H1 (cell line): Measurements from ENCODE around the gene NTPCR. TPM values are rescaled to one million over a fixed set of nuclear protein-coding genes. Genes with fewer than 3 reads are reported as not detected.

Experiments
- CTCF ChIA-PET: fragments of 300-600 bp; sonication (Branson Sonifier 250); formaldehyde crosslinking; loops from one replicate; lab custom pipeline; 2021; ENCODE audit not compliant: partially characterized antibody; lab: Charles Lee
- POLR2A ChIA-PET: fragments of 300-600 bp; sonication (Branson Sonifier 250); formaldehyde crosslinking; loops from one replicate; lab custom pipeline; 2021; ENCODE audit warnings: inconsistent platforms; ENCODE audit not compliant: partially characterized antibody; lab: Charles Lee
- DNase-seq, 2 experiments: peaks; one replicate each; pipeline versions ENCODE4 v3.0.0 to v3.0.0-alpha.2; 2010 to 2022; ENCODE audit warnings: low spot score in 2 of 2, low read depth in 1 of 2, mixed read lengths in 1 of 2
- FAIRE-seq: peaks from 2 replicates; lab custom pipeline; 2011; peaks lifted over from hg19 to GRCh38; lab: Jason Lieb, UNC
- H2AFZ ChIP-seq: 2 replicates; pipeline ENCODE4 v1.8.1; 2012; ENCODE audit warnings: low read length, inconsistent platforms
- H2AK5ac ChIP-seq: 2 replicates; pipeline ENCODE4 v1.6.1; 2013; ENCODE audit warnings: low read depth, low read length
- H2BK120ac ChIP-seq: replicated peaks from 2 replicates; pipeline ENCODE3; 2013; ENCODE audit warnings: low read depth, low read length, inconsistent platforms
- H2BK12ac ChIP-seq: 2 replicates; pipeline ENCODE4 v1.6.1; 2013; ENCODE audit warnings: low read depth, low read length
- H2BK15ac ChIP-seq: 2 replicates; pipeline ENCODE4 v1.6.1; 2013; ENCODE audit warnings: low read length
- H2BK20ac ChIP-seq: 2 replicates; pipeline ENCODE4 v1.6.1; 2013; ENCODE audit warnings: low read length
- H2BK5ac ChIP-seq: 2 replicates; pipeline ENCODE4 v1.6.1; 2013; ENCODE audit warnings: low read depth, low read length
- H3K14ac ChIP-seq: 2 replicates; pipeline ENCODE4 v1.6.1; 2013; ENCODE audit warnings: inconsistent platforms; ENCODE audit not compliant: insufficient read length
- H3K18ac ChIP-seq: 2 replicates; pipeline ENCODE4 v1.6.1; 2013; ENCODE audit warnings: low read length; ENCODE audit errors: extremely low read depth
- H3K23ac ChIP-seq: 2 replicates; pipeline ENCODE4 v1.6.1; 2013; ENCODE audit warnings: inconsistent platforms; ENCODE audit not compliant: insufficient read length
- H3K23me2 ChIP-seq: 2 replicates; pipeline ENCODE4 v1.6.1; 2013; ENCODE audit warnings: low read depth, low read length
- H3K27ac ChIP-seq: 2 replicates; pipeline ENCODE4 v1.6.1; 2011; ENCODE audit warnings: low read depth, low read length, inconsistent platforms
- H3K27me3 ChIP-seq, 4 experiments: replicated peaks in 1 of 4; 1 replicate in 1 of 4; 2 replicates in 3 of 4; pipeline versions ENCODE4 v1.6.1 to v1.8.1; 2011 to 2013; ENCODE audit warnings: low read length in 3 of 4, mild to moderate bottlenecking in 3 of 4, inconsistent platforms in 2 of 4, mixed read lengths in 2 of 4, moderate library complexity in 1 of 4; ENCODE audit not compliant: control insufficient read depth in 3 of 4, insufficient read depth in 3 of 4; ENCODE audit errors: extremely low read depth in 1 of 4
- H3K36me3 ChIP-seq, 4 experiments: 2 replicates each; pipeline versions ENCODE4 v1.6.1 to v1.8.1; 2011 to 2013; ENCODE audit warnings: mild to moderate bottlenecking in 4 of 4, low read length in 3 of 4, moderate library complexity in 2 of 4, control low read depth in 1 of 4, inconsistent platforms in 1 of 4; ENCODE audit not compliant: insufficient read depth in 4 of 4, control insufficient read depth in 2 of 4
- H3K4ac ChIP-seq: replicated peaks from 2 replicates; pipeline ENCODE3; 2013; ENCODE audit warnings: low read length, low read depth, mixed read lengths, inconsistent platforms; ENCODE audit not compliant: insufficient read length
- H3K4me1 ChIP-seq, 4 experiments: replicated peaks in 1 of 4; 1 replicate in 1 of 4; 2 replicates in 3 of 4; pipeline versions ENCODE4 v1.6.1 to v1.8.1; 2011 to 2013; ENCODE audit warnings: low read length in 3 of 4, inconsistent platforms in 2 of 4, mixed read lengths in 1 of 4; ENCODE audit not compliant: insufficient read depth in 4 of 4, control insufficient read depth in 3 of 4
- H3K4me2 ChIP-seq, 2 experiments: 2 replicates each; pipeline versions ENCODE4 v1.6.1 to v1.8.1; 2011 to 2013; ENCODE audit warnings: low read depth in 2 of 2, low read length in 2 of 2, control low read depth in 1 of 2, inconsistent platforms in 1 of 2, mild to moderate bottlenecking in 1 of 2; ENCODE audit not compliant: insufficient read depth in 1 of 2
- H3K4me3 ChIP-seq, 4 experiments: fragments of 200-600, 300-600 bp in 1 of 4; sonication (generic), shearing (Covaris generic), sonication (Bioruptor Twin) in 1 of 4; 2 replicates each; pipeline versions ENCODE4 v1.5.1 to v1.8.1; 2011 to 2016; ENCODE audit warnings: low read length in 4 of 4, low read depth in 3 of 4, control low read depth in 2 of 4, inconsistent platforms in 2 of 4, mild to moderate bottlenecking in 2 of 4, mixed read lengths in 1 of 4, moderate library complexity in 1 of 4; ENCODE audit not compliant: insufficient read depth in 2 of 4; ENCODE audit errors: extremely low read depth in 1 of 4
- H3K56ac ChIP-seq: replicated peaks from 2 replicates; pipeline ENCODE3; 2013; ENCODE audit warnings: low read depth, mild to moderate bottlenecking, mixed read lengths, low read length, inconsistent platforms; ENCODE audit not compliant: insufficient read length
- H3K79me1 ChIP-seq: 2 replicates; pipeline ENCODE4 v1.6.1; 2013; ENCODE audit warnings: low read depth, low read length, control low read depth
- H3K79me2 ChIP-seq, 2 experiments: 2 replicates each; pipeline versions ENCODE4 v1.6.1 to v1.8.1; 2012 to 2013; ENCODE audit warnings: low read length in 2 of 2, mild to moderate bottlenecking in 2 of 2, inconsistent platforms in 1 of 2; ENCODE audit not compliant: insufficient read depth in 2 of 2, control insufficient read depth in 1 of 2
- H3K9ac ChIP-seq, 4 experiments: replicated peaks in 1 of 4; 1 replicate in 1 of 4; 2 replicates in 3 of 4; pipeline versions ENCODE4 v1.6.1 to v1.8.1; 2011 to 2013; ENCODE audit warnings: low read depth in 3 of 4, low read length in 3 of 4, control low read depth in 2 of 4, mild to moderate bottlenecking in 2 of 4, moderate library complexity in 2 of 4, inconsistent platforms in 1 of 4; ENCODE audit errors: extremely low read depth in 1 of 4
- H3K9me3 ChIP-seq, 2 experiments: 2 replicates each; pipeline versions ENCODE4 v1.6.1 to v1.8.1; 2012 to 2013; ENCODE audit warnings: mild to moderate bottlenecking in 2 of 2, moderate library complexity in 2 of 2, control low read depth in 1 of 2, inconsistent platforms in 1 of 2, low read depth in 1 of 2, low read length in 1 of 2, mixed read lengths in 1 of 2; ENCODE audit not compliant: insufficient read depth in 2 of 2
- H4K20me1 ChIP-seq, 2 experiments: replicated peaks in 1 of 2; 2 replicates each; pipeline versions ENCODE3 to v1.8.1; 2011 to 2013; ENCODE audit warnings: inconsistent platforms in 2 of 2, low read length in 2 of 2, mild to moderate bottlenecking in 1 of 2; ENCODE audit not compliant: insufficient read depth in 2 of 2, control insufficient read depth in 1 of 2
- H4K5ac ChIP-seq: 2 replicates; pipeline ENCODE4 v1.6.1; 2013; ENCODE audit warnings: low read length, low read depth, mixed read lengths, inconsistent platforms; ENCODE audit not compliant: insufficient read length
- H4K8ac ChIP-seq: 2 replicates; pipeline ENCODE4 v1.8.0; 2013; ENCODE audit warnings: mild to moderate bottlenecking, moderate library complexity, low read length, inconsistent platforms; ENCODE audit not compliant: insufficient read depth; ENCODE audit errors: extremely low read depth
- H4K91ac ChIP-seq: replicated peaks from 2 replicates; pipeline ENCODE3; 2013; ENCODE audit warnings: low read length, mixed read lengths, inconsistent platforms; ENCODE audit not compliant: insufficient read length
- ATF3 ChIP-seq: IDR thresholded peaks from 2 replicates; pipeline ENCODE4 v1.6.1; 2011; ENCODE audit warnings: low read depth, mild to moderate bottlenecking, low read length; ENCODE audit not compliant: insufficient read depth
- CBX5 ChIP-seq: fragments of 300-800, 300-1000 bp; sonication (generic); IDR thresholded peaks from 2 replicates; pipeline ENCODE4 v1.7.1; 2016; ENCODE audit warnings: antibody characterized with exemption, low read length, low read depth
- GTF2F1 ChIP-seq: IDR thresholded peaks from 2 replicates; pipeline ENCODE4 v1.6.1; 2012; ENCODE audit warnings: low read depth, low read length, improper control_type of control experiment, borderline replicate concordance
- JUN ChIP-seq: IDR thresholded peaks from 2 replicates; pipeline ENCODE4 v1.6.1; 2011; ENCODE audit warnings: low read depth, mild to moderate bottlenecking, improper control_type of control experiment, low read length
- POLR2AphosphoS5 ChIP-seq: IDR thresholded peaks from 2 replicates; pipeline ENCODE4 v1.6.1; 2011; ENCODE audit warnings: low read depth, low read length
- SUZ12 ChIP-seq: fragments of 200-600 bp; sonication (generic); IDR thresholded peaks from 2 replicates; pipeline ENCODE4 v1.6.1; 2012; ENCODE audit warnings: mild to moderate bottlenecking, inconsistent platforms, low read length, moderate library complexity, mixed read lengths
- TAF7 ChIP-seq: optimal IDR thresholded peaks from 2 replicates; pipeline ENCODE3; 2011; ENCODE audit warnings: low read depth, mild to moderate bottlenecking, inconsistent platforms, low read length, moderate library complexity, borderline replicate concordance
- TBP ChIP-seq: IDR thresholded peaks from 2 replicates; pipeline ENCODE4 v1.6.1; 2011; ENCODE audit warnings: low read depth, low read length, improper control_type of control experiment
- WGBS, 2 experiments: shearing (Covaris generic) in 1 of 2; methylation state at CpG; one replicate each; pipeline versions ENCODE4 v1.1.6 to v1.1.7; 2013 to 2015; ENCODE audit warnings: low lambda C conversion rate in 2 of 2, mixed read lengths in 2 of 2, inconsistent platforms in 1 of 2, low coverage in 1 of 2, missing lambda C conversion rate in 1 of 2; ENCODE audit not compliant: insufficient replicate concordance in 2 of 2, insufficient coverage in 1 of 2, insufficient read length in 1 of 2; ENCODE audit errors: extremely low coverage in 1 of 2, missing lambda C conversion rate in 1 of 2; 5-methylcytosine and 5-hydroxymethylcytosine counted together
- polyA plus RNA-seq, 7 experiments: library from polyadenylated mRNA; depleted of rRNA in 3 of 7; stranded (reverse) in 5 of 7; unstranded in 2 of 7; fragments of >200 nt in 5 of 7; fragments of 200-250 nt in 2 of 7; gene quantifications; 1 replicate in 5 of 7; 2 replicates in 1 of 7; 4 replicates in 1 of 7; pipeline versions ENCODE4 v1.2.1 to v1.2.3, GENCODE V29; 2011 to 2013; ENCODE audit warnings: missing spikeins in 2 of 7, mixed read lengths in 2 of 7
- total RNA-seq: library from RNA; stranded (reverse); fragmentation: NEBNext Ultra II Directional; extraction: Animal tissue kit (Norgen Biotek cat#: 25700); gene quantifications from 2 replicates; pipeline ENCODE4 v1.2.1, GENCODE V29; 2021

NTPCR gene
- total and polyA plus RNA-seq, 2 of the 8 experiments (the other 6 are each of a cell fraction or from before 2014, with no cell fraction given): 22.6 to 73.1 TPM

- no peak overlapping the region for H3K56ac ChIP-seq
- TF ChIP-seq TAF7 (no peak), GTF2F1 (no peak), TBP (no peak), CBX5 (no peak), SUZ12 (no peak), POLR2AphosphoS5 (no peak), ATF3 (no peak), JUN (no peak)
- TF ChIP-seq, all 59 proteins: peak for 0
- peaks cover 6 to 9% of the 10 kb centered on the region in 2 experiments for H4K20me1 ChIP-seq
- no peak overlapping the region for H3K9ac ChIP-seq
- DNase-seq (no peak), FAIRE-seq (no peak)
- H3K79me2 ChIP-seq: peaks cover 0 to 15% of the 10 kb centered on the region in 2 experiments; a peak in 1 of 4 replicates
- 70% methylated on average over 3 of the region's 3 CpGs; no CpG with 5 or more reads in 1 of the 2 experiments for WGBS, 2 experiments
- H2BK12ac ChIP-seq: no peak overlapping the region
- no peak overlapping the region for H2BK15ac ChIP-seq
- no peak overlapping the region for H3K4ac ChIP-seq
- H3K23me2 ChIP-seq: no peaks in the 10 kb centered on the region
- no peak overlapping the region for H4K5ac ChIP-seq
- no peak overlapping the region for H3K14ac ChIP-seq
- H3K27ac ChIP-seq: no peak overlapping the region
- no peak overlapping the region for H4K91ac ChIP-seq
- no peak overlapping the region for H3K4me3 ChIP-seq
- no peak overlapping the region for H2BK20ac ChIP-seq
- H2AK5ac ChIP-seq: no peak overlapping the region
- no peak overlapping the region for H2AFZ ChIP-seq
- no peak overlapping the region for H3K18ac ChIP-seq
- peaks cover 13 to 40% (median 30%) of the 10 kb centered on the region in 4 experiments; a peak in 7 of 8 replicates for H3K36me3 ChIP-seq
- POLR2A ChIA-PET: interaction anchor here (0.7 to 1.1 kb wide), 2 partner anchors 16 to 17 kb away, joined by 3 read pairs; no protein-coding TSS in a partner anchor
- H3K4me1 ChIP-seq: no peaks in the 10 kb centered on the region
- CTCF ChIA-PET: interaction anchor here (0.9 to 1.7 kb wide), 4 partner anchors 12 to 21 kb away, joined by 3 to 5 read pairs (median 4); no protein-coding TSS in a partner anchor
- no peak overlapping the region for H3K23ac ChIP-seq
- H3K4me2 ChIP-seq: no peak overlapping the region
- no peaks in the 10 kb centered on the region for H3K27me3 ChIP-seq
- H2BK120ac ChIP-seq: no peak overlapping the region
- H2BK5ac ChIP-seq: no peak overlapping the region
- H3K9me3 ChIP-seq: no peaks in the 10 kb centered on the region
- H4K8ac ChIP-seq: no peak overlapping the region
- H3K79me1 ChIP-seq: peaks cover 3% of the 10 kb centered on the region
These were observed 18.6 kb downstream of the NTPCR start for GRCh38 chr1:232968965-232969364.
